ENCODE measurements around the gene PNMA1.

DNA sequence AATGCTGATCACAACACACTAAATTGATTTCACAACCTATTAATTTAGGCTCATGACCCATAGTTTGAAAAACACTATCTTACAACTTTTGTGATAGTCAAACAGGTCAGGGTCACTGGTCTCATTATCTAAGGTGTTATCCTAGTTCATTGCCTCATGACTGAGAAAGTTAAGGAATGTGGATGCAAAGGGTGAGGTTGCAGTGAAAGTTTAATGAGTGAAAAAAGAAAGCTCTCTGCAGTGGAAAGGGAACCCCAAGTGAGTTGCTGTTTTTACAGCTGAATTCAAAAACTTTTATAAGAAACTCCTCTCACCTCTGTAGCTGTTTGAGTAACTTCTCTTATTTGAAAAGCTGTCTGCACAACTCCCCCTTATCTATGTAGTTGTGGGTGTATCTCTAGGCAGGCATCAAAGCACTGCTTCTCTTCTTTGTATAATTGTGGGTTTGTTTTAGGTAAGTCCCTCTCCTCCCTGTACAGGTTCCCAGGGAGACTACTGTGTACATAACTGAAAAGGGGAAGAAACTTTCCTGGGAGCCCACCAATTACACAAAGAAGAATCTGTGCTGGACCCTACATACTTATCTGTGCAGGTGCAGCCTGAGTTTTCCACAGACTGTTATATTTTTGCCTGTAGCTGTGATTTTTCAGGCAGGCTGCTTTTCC is 50.5 kb downstream of the PNMA1 start:
- TF ChIP-seq, protein P1, sequence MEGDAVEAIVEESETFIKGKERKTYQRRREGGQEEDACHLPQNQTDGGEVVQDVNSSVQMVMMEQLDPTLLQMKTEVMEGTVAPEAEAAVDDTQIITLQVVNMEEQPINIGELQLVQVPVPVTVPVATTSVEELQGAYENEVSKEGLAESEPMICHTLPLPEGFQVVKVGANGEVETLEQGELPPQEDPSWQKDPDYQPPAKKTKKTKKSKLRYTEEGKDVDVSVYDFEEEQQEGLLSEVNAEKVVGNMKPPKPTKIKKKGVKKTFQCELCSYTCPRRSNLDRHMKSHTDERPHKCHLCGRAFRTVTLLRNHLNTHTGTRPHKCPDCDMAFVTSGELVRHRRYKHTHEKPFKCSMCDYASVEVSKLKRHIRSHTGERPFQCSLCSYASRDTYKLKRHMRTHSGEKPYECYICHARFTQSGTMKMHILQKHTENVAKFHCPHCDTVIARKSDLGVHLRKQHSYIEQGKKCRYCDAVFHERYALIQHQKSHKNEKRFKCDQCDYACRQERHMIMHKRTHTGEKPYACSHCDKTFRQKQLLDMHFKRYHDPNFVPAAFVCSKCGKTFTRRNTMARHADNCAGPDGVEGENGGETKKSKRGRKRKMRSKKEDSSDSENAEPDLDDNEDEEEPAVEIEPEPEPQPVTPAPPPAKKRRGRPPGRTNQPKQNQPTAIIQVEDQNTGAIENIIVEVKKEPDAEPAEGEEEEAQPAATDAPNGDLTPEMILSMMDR (IDR thresholded peaks at IDR 0.05) = no peak
- no peak for TF ChIP-seq POLR2A (IDR thresholded peaks at IDR 0.05)
